ENCODE results near the gene CRTC3.
"Not testable (repeated sequence)": the region's sequence is repeated elsewhere in the genome, so short reads cannot be mapped to it uniquely, and the experiment has no call there.

DNA sequence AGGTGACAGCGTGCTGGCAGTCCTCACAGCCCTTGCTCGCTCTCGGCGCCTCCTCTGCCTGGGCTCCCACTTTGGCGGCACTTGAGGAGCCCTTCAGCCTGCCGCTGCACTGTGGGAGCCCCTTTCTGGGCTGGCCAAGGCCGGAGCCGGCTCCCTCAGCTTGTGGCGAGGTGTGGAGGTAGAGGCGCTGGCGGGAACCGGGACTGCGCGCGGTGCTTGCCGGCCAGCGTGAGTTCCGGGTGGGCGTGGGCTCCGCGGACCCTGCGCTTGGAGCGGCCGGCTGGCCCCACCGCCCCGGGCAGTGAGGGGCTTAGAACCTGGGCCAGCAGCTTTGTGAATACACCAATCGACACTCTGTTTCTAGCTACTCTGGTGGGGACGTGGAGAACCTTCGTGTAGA is 18.9 kb upstream of the CRTC3 start:
- TF ChIP-seq SP1 (IDR thresholded peaks at IDR 0.05); ELF4 (IDR thresholded peaks at IDR 0.05); BHLHE40 (IDR thresholded peaks at IDR 0.05; ENCODE audit: borderline replicate concordance); FOXK2 (IDR thresholded peaks at IDR 0.05); FOXA1 (IDR thresholded peaks at IDR 0.05); SUZ12 (IDR thresholded peaks at IDR 0.05); CTBP1 (IDR thresholded peaks at IDR 0.05; ENCODE audit: borderline replicate concordance); FOXM1 (IDR thresholded peaks at IDR 0.05; ENCODE audit: borderline replicate concordance); ZNF384 (IDR thresholded peaks at IDR 0.05); ARNT (IDR thresholded peaks at IDR 0.05); PKNOX1 (IDR thresholded peaks at IDR 0.05): not testable (repeated sequence)
